HG03175 (cell line): ENCODE results near the gene IRAK2.

Source experiments
- ATAC-seq: cut with Tn5 transposase; IDR thresholded peaks from one replicate; pipeline ENCODE4 v1.9.1; 2021; ENCODE audit warnings: mild to moderate bottlenecking, moderate library complexity; ENCODE audit not compliant: unreplicated experiment

IRAK2 gene

GRCh38 chr3:10188804-10189556 lies 24.3 kb downstream of the IRAK2 start:
- ATAC-seq = no peak

- ATAC-seq = no peak
These were observed 25.0 kb downstream of the IRAK2 start for GRCh38 chr3:10189557-10190354.

- ATAC-seq = peak; percentile 38
These were observed 28.4 kb downstream of the IRAK2 start for GRCh38 chr3:10192953-10193691.

GRCh38 chr3:10193692-10194327 lies 29.1 kb downstream of the IRAK2 start:
- no peak for ATAC-seq

GRCh38 chr3:10194328-10195071 lies 29.8 kb downstream of the IRAK2 start:
- ATAC-seq = no peak

GRCh38 chr3:10195366-10196089 lies 30.8 kb downstream of the IRAK2 start:
- no peak for ATAC-seq

- ATAC-seq = no peak
These were observed 31.8 kb downstream of the IRAK2 start for GRCh38 chr3:10196389-10197052.

- no peak for ATAC-seq
These were observed 33.5 kb downstream of the IRAK2 start for GRCh38 chr3:10198226-10198625.

GRCh38 chr3:10198761-10199649 lies 34.3 kb downstream of the IRAK2 start:
- ATAC-seq = peak; percentile 65

- ATAC-seq = no peak
These were observed 40.2 kb downstream of the IRAK2 start for GRCh38 chr3:10204921-10205320.

- no peak for ATAC-seq
These were observed 40.9 kb downstream of the IRAK2 start for GRCh38 chr3:10205451-10206165.

- no peak for ATAC-seq
These were observed 41.4 kb downstream of the IRAK2 start for GRCh38 chr3:10206166-10206511.

GRCh38 chr3:10213156-10213792 lies 48.6 kb downstream of the IRAK2 start:
- no peak for ATAC-seq

- ATAC-seq = no peak
These were observed 51.1 kb downstream of the IRAK2 start for GRCh38 chr3:10215578-10216368.

- ATAC-seq = no peak
These were observed 52.6 kb downstream of the IRAK2 start for GRCh38 chr3:10217359-10217758.

GRCh38 chr3:10219737-10220136 lies 55.0 kb downstream of the IRAK2 start:
- ATAC-seq = no peak
